BE2C (cell line): ENCODE measurements around the gene INSRR.

Source experiments
- DNase-seq: peaks from one replicate; pipeline ENCODE4 v3.0.0-alpha.2; 2020
- H3K27me3 ChIP-seq: fragments of 250-450 bp; sonication (Bioruptor Pico); 2 replicates; pipeline ENCODE4 v1.5.1; 2020; ENCODE audit warnings: mild to moderate bottlenecking
- H3K36me3 ChIP-seq: fragments of 250-450 bp; sonication (Bioruptor Pico); 2 replicates; pipeline ENCODE4 v1.5.1; 2020; ENCODE audit warnings: mild to moderate bottlenecking
- H3K4me1 ChIP-seq: fragments of 250-450 bp; sonication (Bioruptor Pico); 2 replicates; pipeline ENCODE4 v1.5.1; 2020
- H3K4me3 ChIP-seq: 2 replicates; pipeline ENCODE4 v1.5.1; 2011; ENCODE audit warnings: low read depth, low read length
- H3K9me3 ChIP-seq: fragments of 250-450 bp; sonication (Bioruptor Pico); 2 replicates; pipeline ENCODE4 v1.5.1; 2020
- TF ChIP-seq, protein P1 (sequence below): IDR thresholded peaks from 2 replicates; pipeline ENCODE4 v1.5.1; 2012; ENCODE audit warnings: mild to moderate bottlenecking, low read depth, low read length

The INSRR gene

DNA sequence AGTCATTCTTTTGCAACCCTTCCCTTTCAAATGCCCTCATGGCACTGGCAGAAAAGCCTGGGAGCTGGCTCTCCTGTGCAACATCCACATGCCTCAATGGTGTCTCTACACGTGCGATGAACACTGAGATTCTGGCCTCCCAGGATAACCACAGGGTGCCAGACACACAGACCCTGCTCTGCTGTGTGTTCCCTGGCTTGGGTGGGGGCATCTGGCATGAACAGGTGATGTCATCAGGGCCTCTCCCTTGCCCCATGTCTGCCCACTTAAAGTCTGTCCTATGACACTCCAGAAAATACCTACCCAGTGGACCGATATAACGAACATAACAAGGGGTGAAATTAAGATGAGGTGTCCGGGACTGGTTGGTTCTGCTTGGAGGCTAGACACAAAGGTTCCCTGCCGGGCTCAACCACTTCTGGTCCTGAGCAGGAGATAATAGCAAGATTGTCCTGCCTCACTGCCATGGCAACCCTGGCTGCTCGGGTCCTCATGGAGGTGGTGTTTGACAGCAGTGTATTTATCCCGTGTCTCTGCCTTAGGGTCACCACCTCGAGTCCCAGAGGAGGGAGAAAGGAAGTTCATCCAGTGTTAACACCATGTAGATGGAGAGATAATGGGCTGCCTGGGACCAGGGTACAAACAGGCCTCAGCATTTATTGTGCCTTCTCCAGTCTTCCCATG lies 19.3 kb downstream of the INSRR start:
- Histone ChIP-seq H3K9me3 (no peaks in the 10 kb centered on the region), H3K27me3 (no peaks in the 10 kb centered on the region), H3K36me3 (no peaks in the 10 kb centered on the region), H3K4me1 (peaks cover 10% of the 10 kb centered on the region), H3K4me3 (no peak overlapping the region)
- TF ChIP-seq, protein P1, sequence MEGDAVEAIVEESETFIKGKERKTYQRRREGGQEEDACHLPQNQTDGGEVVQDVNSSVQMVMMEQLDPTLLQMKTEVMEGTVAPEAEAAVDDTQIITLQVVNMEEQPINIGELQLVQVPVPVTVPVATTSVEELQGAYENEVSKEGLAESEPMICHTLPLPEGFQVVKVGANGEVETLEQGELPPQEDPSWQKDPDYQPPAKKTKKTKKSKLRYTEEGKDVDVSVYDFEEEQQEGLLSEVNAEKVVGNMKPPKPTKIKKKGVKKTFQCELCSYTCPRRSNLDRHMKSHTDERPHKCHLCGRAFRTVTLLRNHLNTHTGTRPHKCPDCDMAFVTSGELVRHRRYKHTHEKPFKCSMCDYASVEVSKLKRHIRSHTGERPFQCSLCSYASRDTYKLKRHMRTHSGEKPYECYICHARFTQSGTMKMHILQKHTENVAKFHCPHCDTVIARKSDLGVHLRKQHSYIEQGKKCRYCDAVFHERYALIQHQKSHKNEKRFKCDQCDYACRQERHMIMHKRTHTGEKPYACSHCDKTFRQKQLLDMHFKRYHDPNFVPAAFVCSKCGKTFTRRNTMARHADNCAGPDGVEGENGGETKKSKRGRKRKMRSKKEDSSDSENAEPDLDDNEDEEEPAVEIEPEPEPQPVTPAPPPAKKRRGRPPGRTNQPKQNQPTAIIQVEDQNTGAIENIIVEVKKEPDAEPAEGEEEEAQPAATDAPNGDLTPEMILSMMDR = no peak
- DNase-seq = peak; percentile 66

DNA sequence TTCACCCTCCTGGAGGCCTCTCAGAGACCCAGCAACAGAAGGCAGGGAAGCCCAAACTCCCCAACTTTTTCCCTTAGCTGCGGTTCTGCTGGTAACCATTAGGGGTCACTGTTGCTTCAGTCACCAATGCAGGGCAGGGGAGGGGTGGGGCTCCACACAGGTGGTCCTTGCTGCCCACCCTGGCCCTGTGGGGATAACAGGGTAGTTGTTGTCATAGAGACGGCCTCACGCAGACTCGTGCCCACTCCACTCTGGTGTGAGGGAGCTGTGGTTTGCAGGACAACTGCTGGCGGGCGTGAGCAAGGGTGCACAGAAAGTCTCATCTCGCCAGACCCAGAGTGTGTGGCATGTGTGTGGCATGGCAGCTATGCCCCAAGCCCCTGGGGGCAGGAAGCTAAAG lies 19.9 kb downstream of the INSRR start:
- Histone ChIP-seq H3K4me3 (no peak overlapping the region), H3K4me1 (peaks cover 10% of the 10 kb centered on the region), H3K27me3 (no peaks in the 10 kb centered on the region), H3K9me3 (no peaks in the 10 kb centered on the region), H3K36me3 (no peaks in the 10 kb centered on the region)
- TF ChIP-seq, protein P1 = peak; percentile 98
- DNase-seq = peak; percentile 55

DNA sequence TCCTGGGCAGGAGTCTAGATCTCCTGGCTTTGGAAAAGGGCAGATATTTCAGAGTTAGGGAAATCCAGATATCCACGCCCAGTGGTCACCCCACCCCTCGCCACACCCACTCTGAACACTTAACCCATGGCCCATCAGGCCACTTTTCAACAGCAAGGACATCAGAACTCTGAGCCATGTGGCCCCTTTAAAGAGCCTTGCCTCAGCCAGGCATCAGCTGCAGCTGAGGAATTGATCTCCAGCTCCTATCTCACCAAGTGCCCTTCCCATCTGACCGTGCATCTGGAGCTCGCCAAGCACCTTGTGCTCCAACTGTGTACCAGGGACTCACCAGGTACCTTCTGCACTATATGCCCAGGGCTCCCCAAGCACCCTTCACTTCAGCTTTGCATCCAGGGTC lies 22.0 kb downstream of the INSRR start:
- Histone ChIP-seq H3K4me1 (peaks cover 10% of the 10 kb centered on the region), H3K27me3 (no peaks in the 10 kb centered on the region), H3K4me3 (no peak overlapping the region)

DNA sequence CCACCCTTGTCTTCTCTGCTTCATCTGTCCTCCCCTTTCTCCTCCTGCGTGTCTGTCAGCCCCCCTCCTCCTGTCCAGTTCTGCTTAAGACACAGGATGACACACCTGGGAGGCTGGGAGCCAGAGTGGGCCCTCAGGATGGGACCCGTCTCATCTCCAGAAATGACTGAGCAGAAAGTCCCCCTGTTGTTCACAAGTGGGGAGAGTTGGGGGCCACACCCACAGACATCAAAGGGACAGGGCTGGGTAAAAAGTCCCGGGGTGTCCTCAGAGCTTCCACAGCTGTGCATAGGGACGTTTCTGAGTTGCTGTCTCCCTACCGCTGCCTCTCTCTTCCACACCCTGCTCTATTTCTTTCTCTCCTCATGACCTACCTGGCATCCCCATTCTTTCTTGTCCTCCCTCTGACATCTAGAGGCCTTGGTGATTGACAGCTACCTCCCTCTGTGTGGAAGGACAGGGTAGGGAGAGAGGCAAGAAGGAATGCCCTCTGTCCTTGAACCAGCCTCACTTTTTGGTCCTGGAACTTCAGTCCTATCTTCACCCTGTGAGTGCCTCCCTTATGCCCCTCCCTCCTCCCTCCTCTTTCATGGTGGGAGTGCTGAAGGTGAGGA lies 22.8 kb downstream of the INSRR start:
- TF ChIP-seq, protein P1 = no peak
- peaks cover 10% of the 10 kb centered on the region for H3K4me1 ChIP-seq

More for the DNA sequence above, 22.0 kb downstream of the INSRR start:
- Histone ChIP-seq H3K36me3 (no peaks in the 10 kb centered on the region), H3K9me3 (no peaks in the 10 kb centered on the region)
- TF ChIP-seq, protein P1 = no peak
- no peak for DNase-seq

DNA sequence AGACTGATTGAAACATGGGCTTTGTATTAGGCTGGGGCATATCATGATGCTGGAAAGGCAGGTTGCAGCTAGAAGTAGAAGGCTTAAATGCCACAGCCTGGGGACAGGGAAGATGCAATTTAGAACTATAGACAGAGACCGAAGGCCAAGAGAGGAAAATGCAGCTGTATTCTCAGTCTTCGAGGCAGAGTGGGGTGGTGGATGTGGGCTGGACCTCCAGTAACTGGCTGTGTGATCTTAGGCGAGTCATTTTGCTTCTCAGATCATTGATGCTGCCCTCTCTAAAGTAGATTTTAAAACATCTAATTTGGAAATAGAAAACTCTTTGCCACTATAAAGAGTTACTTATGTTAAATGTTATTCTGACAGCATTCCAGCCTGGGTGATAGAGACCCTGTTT lies 24.6 kb downstream of the INSRR start:
- no peak for DNase-seq
- Histone ChIP-seq H3K9me3 (no peaks in the 10 kb centered on the region), H3K36me3 (no peaks in the 10 kb centered on the region), H3K4me1 (peaks cover 5% of the 10 kb centered on the region), H3K4me3 (no peak overlapping the region), H3K27me3 (no peaks in the 10 kb centered on the region)
- TF ChIP-seq, protein P1 = no peak

More for the DNA sequence above, 22.8 kb downstream of the INSRR start:
- no peaks in the 10 kb centered on the region for H3K27me3 ChIP-seq
- no peaks in the 10 kb centered on the region for H3K36me3 ChIP-seq
- no peak for DNase-seq
- no peak overlapping the region for H3K4me3 ChIP-seq
- H3K9me3 ChIP-seq = no peaks in the 10 kb centered on the region

DNA sequence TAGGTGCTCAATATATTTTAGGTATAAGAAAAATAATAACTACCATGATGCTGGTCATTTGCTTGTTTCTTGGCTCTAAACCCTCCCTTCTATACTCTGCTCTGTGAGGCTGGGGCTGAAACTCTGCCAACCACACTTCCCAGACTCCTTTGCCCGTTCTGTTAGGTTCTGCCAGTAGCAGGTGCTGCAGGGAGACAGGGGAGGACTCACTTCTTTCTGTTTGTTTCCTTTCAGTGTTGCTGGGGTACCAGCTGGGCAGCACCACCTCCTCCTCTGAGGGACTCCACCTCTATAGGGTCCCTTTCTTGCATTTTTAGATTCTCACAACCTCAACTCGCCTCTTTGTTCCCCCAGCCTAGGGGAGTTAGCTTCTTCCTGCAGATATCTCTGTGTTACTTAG lies 25.3 kb downstream of the INSRR start:
- H3K36me3 ChIP-seq = no peaks in the 10 kb centered on the region
- no peak for DNase-seq
- H3K4me3 ChIP-seq = no peak overlapping the region
- no peaks in the 10 kb centered on the region for H3K27me3 ChIP-seq
- no peaks in the 10 kb centered on the region for H3K9me3 ChIP-seq
- no peaks in the 10 kb centered on the region for H3K4me1 ChIP-seq
- TF ChIP-seq, protein P1 = no peak
